Renal cortex interstitium (tissue), 3 donors: ENCODE data around the gene ZSCAN30. TPM values are rescaled to one million over a fixed set of nuclear protein-coding genes. Genes with fewer than 3 reads are reported as not detected.

Experiments
- polyA plus RNA-seq, 3 donors: library from polyadenylated mRNA; unstranded; fragments of 120-200 nt; gene quantifications; one replicate each; pipeline ENCODE4 v1.2.1, GENCODE V29; 2013; ENCODE audit not compliant: insufficient read length in 3 of 3

ZSCAN30 gene
- polyA plus RNA-seq, 3 donors: 36.3 to 56.6 (median 48.7) TPM

Other genes starting within 250 kb of the ZSCAN30 start
- 10 to 100 TPM; 25.4 to 33.6 (median 28.2) TPM for gene MAPRE2, start 248.8 kb downstream of the ZSCAN30 start, polyA plus RNA-seq
- gene ZNF397, start 49.2 kb downstream of the ZSCAN30 start, polyA plus RNA-seq: 10 to 100 TPM; 48.0 to 77.9 (median 56.6) TPM
- 10 to 100 TPM; 69.5 to 81.8 (median 76.1) TPM for gene ZNF24, start 54.2 kb upstream of the ZSCAN30 start, polyA plus RNA-seq
- gene ZNF396, start 87.1 kb upstream of the ZSCAN30 start, polyA plus RNA-seq: 1 to 10 TPM; 5.4 to 7.2 (median 7.0) TPM
- gene INO80C, start 207.7 kb upstream of the ZSCAN30 start, polyA plus RNA-seq: 10 to 100 TPM; 28.8 to 32.6 (median 29.4) TPM